ENCODE results near the gene RUFY4.

RUFY4 gene

GRCh38 chr2:218060950-218061660 is 7.9 kb upstream of the RUFY4 start:
- DNase-seq = no peak

- DNase-seq = no peak
Observed at GRCh38 chr2:218063486-218063885, 5.6 kb upstream of the RUFY4 start.

- no peak for DNase-seq
Observed at GRCh38 chr2:218063896-218064295, 5.2 kb upstream of the RUFY4 start.

GRCh38 chr2:218065239-218066006 is 3.6 kb upstream of the RUFY4 start:
- DNase-seq = no peak

- no peak for DNase-seq
Observed at GRCh38 chr2:218066926-218067515, 2.0 kb upstream of the RUFY4 start.

- no peak for DNase-seq
Observed at GRCh38 chr2:218067523-218067922, 1.5 kb upstream of the RUFY4 start.

- no peak for DNase-seq
Observed at GRCh38 chr2:218069606-218070300, 700 bp downstream of the RUFY4 start.

GRCh38 chr2:218070587-218070986 is 1.5 kb downstream of the RUFY4 start:
- no peak for DNase-seq

GRCh38 chr2:218071218-218071937 is 2.3 kb downstream of the RUFY4 start:
- DNase-seq = no peak

GRCh38 chr2:218072002-218072401 is 2.9 kb downstream of the RUFY4 start:
- DNase-seq = no peak

GRCh38 chr2:218072478-218073024 is 3.5 kb downstream of the RUFY4 start:
- DNase-seq = no peak

GRCh38 chr2:218073185-218073584 is 4.1 kb downstream of the RUFY4 start:
- DNase-seq = no peak

- no peak for DNase-seq
Observed at GRCh38 chr2:218074031-218074430, 5.0 kb downstream of the RUFY4 start.

GRCh38 chr2:218075975-218076811 is 7.1 kb downstream of the RUFY4 start:
- DNase-seq = no peak

GRCh38 chr2:218077464-218078216 is 8.6 kb downstream of the RUFY4 start:
- DNase-seq = no peak

- DNase-seq = no peak
Observed at GRCh38 chr2:218079943-218080913, 11.2 kb downstream of the RUFY4 start.

- no peak for DNase-seq
Observed at GRCh38 chr2:218081063-218081462, 12.0 kb downstream of the RUFY4 start.

GRCh38 chr2:218081695-218082094 is 12.6 kb downstream of the RUFY4 start:
- DNase-seq = no peak

All from amygdala (tissue), 56 donors.